H1 (cell line): ENCODE data around the gene UPF2. TPM values are rescaled to one million over a fixed set of nuclear protein-coding genes. Genes with fewer than 3 reads are reported as not detected.

Experiments
- CTCF ChIA-PET: fragments of 300-600 bp; sonication (Branson Sonifier 250); formaldehyde crosslinking; loops from one replicate; lab custom pipeline; 2021; ENCODE audit not compliant: partially characterized antibody; lab: Charles Lee
- POLR2A ChIA-PET: fragments of 300-600 bp; sonication (Branson Sonifier 250); formaldehyde crosslinking; loops from one replicate; lab custom pipeline; 2021; ENCODE audit warnings: inconsistent platforms; ENCODE audit not compliant: partially characterized antibody; lab: Charles Lee
- DNase-seq, 2 experiments: peaks; one replicate each; pipeline versions ENCODE4 v3.0.0 to v3.0.0-alpha.2; 2010 to 2022; ENCODE audit warnings: low spot score in 2 of 2, low read depth in 1 of 2, mixed read lengths in 1 of 2
- FAIRE-seq: peaks from 2 replicates; lab custom pipeline; 2011; peaks lifted over from hg19 to GRCh38; lab: Jason Lieb, UNC
- H2AFZ ChIP-seq: 2 replicates; pipeline ENCODE4 v1.8.1; 2012; ENCODE audit warnings: low read length, inconsistent platforms
- H2AK5ac ChIP-seq: 2 replicates; pipeline ENCODE4 v1.6.1; 2013; ENCODE audit warnings: low read depth, low read length
- H2BK120ac ChIP-seq: replicated peaks from 2 replicates; pipeline ENCODE3; 2013; ENCODE audit warnings: low read depth, low read length, inconsistent platforms
- H2BK12ac ChIP-seq: 2 replicates; pipeline ENCODE4 v1.6.1; 2013; ENCODE audit warnings: low read depth, low read length
- H2BK15ac ChIP-seq: 2 replicates; pipeline ENCODE4 v1.6.1; 2013; ENCODE audit warnings: low read length
- H2BK20ac ChIP-seq: 2 replicates; pipeline ENCODE4 v1.6.1; 2013; ENCODE audit warnings: low read length
- H2BK5ac ChIP-seq: 2 replicates; pipeline ENCODE4 v1.6.1; 2013; ENCODE audit warnings: low read depth, low read length
- H3K14ac ChIP-seq: 2 replicates; pipeline ENCODE4 v1.6.1; 2013; ENCODE audit warnings: inconsistent platforms; ENCODE audit not compliant: insufficient read length
- H3K18ac ChIP-seq: 2 replicates; pipeline ENCODE4 v1.6.1; 2013; ENCODE audit warnings: low read length; ENCODE audit errors: extremely low read depth
- H3K23ac ChIP-seq: 2 replicates; pipeline ENCODE4 v1.6.1; 2013; ENCODE audit warnings: inconsistent platforms; ENCODE audit not compliant: insufficient read length
- H3K23me2 ChIP-seq: 2 replicates; pipeline ENCODE4 v1.6.1; 2013; ENCODE audit warnings: low read depth, low read length
- H3K27ac ChIP-seq: 2 replicates; pipeline ENCODE4 v1.6.1; 2011; ENCODE audit warnings: low read depth, low read length, inconsistent platforms
- H3K27me3 ChIP-seq, 4 experiments: replicated peaks in 1 of 4; 1 replicate in 1 of 4; 2 replicates in 3 of 4; pipeline versions ENCODE4 v1.6.1 to v1.8.1; 2011 to 2013; ENCODE audit warnings: low read length in 3 of 4, mild to moderate bottlenecking in 3 of 4, inconsistent platforms in 2 of 4, mixed read lengths in 2 of 4, moderate library complexity in 1 of 4; ENCODE audit not compliant: control insufficient read depth in 3 of 4, insufficient read depth in 3 of 4; ENCODE audit errors: extremely low read depth in 1 of 4
- H3K36me3 ChIP-seq, 4 experiments: 2 replicates each; pipeline versions ENCODE4 v1.6.1 to v1.8.1; 2011 to 2013; ENCODE audit warnings: mild to moderate bottlenecking in 4 of 4, low read length in 3 of 4, moderate library complexity in 2 of 4, control low read depth in 1 of 4, inconsistent platforms in 1 of 4; ENCODE audit not compliant: insufficient read depth in 4 of 4, control insufficient read depth in 2 of 4
- H3K4ac ChIP-seq: replicated peaks from 2 replicates; pipeline ENCODE3; 2013; ENCODE audit warnings: low read length, low read depth, mixed read lengths, inconsistent platforms; ENCODE audit not compliant: insufficient read length
- H3K4me1 ChIP-seq, 4 experiments: replicated peaks in 1 of 4; 1 replicate in 1 of 4; 2 replicates in 3 of 4; pipeline versions ENCODE4 v1.6.1 to v1.8.1; 2011 to 2013; ENCODE audit warnings: low read length in 3 of 4, inconsistent platforms in 2 of 4, mixed read lengths in 1 of 4; ENCODE audit not compliant: insufficient read depth in 4 of 4, control insufficient read depth in 3 of 4
- H3K4me2 ChIP-seq, 2 experiments: 2 replicates each; pipeline versions ENCODE4 v1.6.1 to v1.8.1; 2011 to 2013; ENCODE audit warnings: low read depth in 2 of 2, low read length in 2 of 2, control low read depth in 1 of 2, inconsistent platforms in 1 of 2, mild to moderate bottlenecking in 1 of 2; ENCODE audit not compliant: insufficient read depth in 1 of 2
- H3K4me3 ChIP-seq, 4 experiments: fragments of 200-600, 300-600 bp in 1 of 4; sonication (generic), shearing (Covaris generic), sonication (Bioruptor Twin) in 1 of 4; 2 replicates each; pipeline versions ENCODE4 v1.5.1 to v1.8.1; 2011 to 2016; ENCODE audit warnings: low read length in 4 of 4, low read depth in 3 of 4, control low read depth in 2 of 4, inconsistent platforms in 2 of 4, mild to moderate bottlenecking in 2 of 4, mixed read lengths in 1 of 4, moderate library complexity in 1 of 4; ENCODE audit not compliant: insufficient read depth in 2 of 4; ENCODE audit errors: extremely low read depth in 1 of 4
- H3K56ac ChIP-seq: replicated peaks from 2 replicates; pipeline ENCODE3; 2013; ENCODE audit warnings: low read depth, mild to moderate bottlenecking, mixed read lengths, low read length, inconsistent platforms; ENCODE audit not compliant: insufficient read length
- H3K79me1 ChIP-seq: 2 replicates; pipeline ENCODE4 v1.6.1; 2013; ENCODE audit warnings: low read depth, low read length, control low read depth
- H3K79me2 ChIP-seq, 2 experiments: 2 replicates each; pipeline versions ENCODE4 v1.6.1 to v1.8.1; 2012 to 2013; ENCODE audit warnings: low read length in 2 of 2, mild to moderate bottlenecking in 2 of 2, inconsistent platforms in 1 of 2; ENCODE audit not compliant: insufficient read depth in 2 of 2, control insufficient read depth in 1 of 2
- H3K9ac ChIP-seq, 4 experiments: replicated peaks in 1 of 4; 1 replicate in 1 of 4; 2 replicates in 3 of 4; pipeline versions ENCODE4 v1.6.1 to v1.8.1; 2011 to 2013; ENCODE audit warnings: low read depth in 3 of 4, low read length in 3 of 4, control low read depth in 2 of 4, mild to moderate bottlenecking in 2 of 4, moderate library complexity in 2 of 4, inconsistent platforms in 1 of 4; ENCODE audit errors: extremely low read depth in 1 of 4
- H3K9me3 ChIP-seq, 2 experiments: 2 replicates each; pipeline versions ENCODE4 v1.6.1 to v1.8.1; 2012 to 2013; ENCODE audit warnings: mild to moderate bottlenecking in 2 of 2, moderate library complexity in 2 of 2, control low read depth in 1 of 2, inconsistent platforms in 1 of 2, low read depth in 1 of 2, low read length in 1 of 2, mixed read lengths in 1 of 2; ENCODE audit not compliant: insufficient read depth in 2 of 2
- H4K20me1 ChIP-seq, 2 experiments: replicated peaks in 1 of 2; 2 replicates each; pipeline versions ENCODE3 to v1.8.1; 2011 to 2013; ENCODE audit warnings: inconsistent platforms in 2 of 2, low read length in 2 of 2, mild to moderate bottlenecking in 1 of 2; ENCODE audit not compliant: insufficient read depth in 2 of 2, control insufficient read depth in 1 of 2
- H4K5ac ChIP-seq: 2 replicates; pipeline ENCODE4 v1.6.1; 2013; ENCODE audit warnings: low read length, low read depth, mixed read lengths, inconsistent platforms; ENCODE audit not compliant: insufficient read length
- H4K8ac ChIP-seq: 2 replicates; pipeline ENCODE4 v1.8.0; 2013; ENCODE audit warnings: mild to moderate bottlenecking, moderate library complexity, low read length, inconsistent platforms; ENCODE audit not compliant: insufficient read depth; ENCODE audit errors: extremely low read depth
- H4K91ac ChIP-seq: replicated peaks from 2 replicates; pipeline ENCODE3; 2013; ENCODE audit warnings: low read length, mixed read lengths, inconsistent platforms; ENCODE audit not compliant: insufficient read length
- CHD1 ChIP-seq: IDR thresholded peaks from 2 replicates; pipeline ENCODE4 v1.6.1; 2012; ENCODE audit warnings: low read depth, low read length, improper control_type of control experiment
- HDAC6 ChIP-seq: IDR thresholded peaks from one replicate; pipeline ENCODE4 v1.7.1; 2012; ENCODE audit warnings: low read depth, mild to moderate bottlenecking, inconsistent platforms, low read length, moderate library complexity
- KDM4A ChIP-seq: IDR thresholded peaks from one replicate; pipeline ENCODE4 v1.7.1; 2012; ENCODE audit warnings: low read depth, mild to moderate bottlenecking, moderate library complexity, low read length, inconsistent platforms; ENCODE audit not compliant: severe bottlenecking
- POLR2A ChIP-seq, 2 experiments: IDR thresholded peaks; 1 replicate in 1 of 2; 2 replicates in 1 of 2; pipeline ENCODE4 v1.6.1; 2011; ENCODE audit warnings: low read depth in 2 of 2, low read length in 2 of 2, mild to moderate bottlenecking in 2 of 2; ENCODE audit errors: control extremely low read depth in 1 of 2
- RFX5 ChIP-seq: IDR thresholded peaks from 2 replicates; pipeline ENCODE4 v1.6.1; 2011; ENCODE audit warnings: low read depth, low read length, improper control_type of control experiment, borderline replicate concordance
- RNF2 ChIP-seq: fragments of 200-900, 300-1000 bp; sonication (generic); IDR thresholded peaks from 2 replicates; pipeline ENCODE4 v1.7.1; 2016; ENCODE audit warnings: borderline replicate concordance, low read depth, mild to moderate bottlenecking, antibody characterized with exemption, low read length; ENCODE audit not compliant: poor library complexity, severe bottlenecking; ENCODE audit errors: missing control alignments
- SIN3A ChIP-seq, 2 experiments: IDR thresholded peaks in 1 of 2; conservative IDR thresholded peaks in 1 of 2; 2 replicates each; pipeline ENCODE4 v1.6.1; 2011 to 2012; ENCODE audit warnings: low read length in 2 of 2, improper control_type of control experiment in 1 of 2, low read depth in 1 of 2, mild to moderate bottlenecking in 1 of 2
- SP4 ChIP-seq: IDR thresholded peaks from 2 replicates; pipeline ENCODE4 v1.6.1; 2012; ENCODE audit warnings: low read length, inconsistent platforms
- TAF1 ChIP-seq: IDR thresholded peaks from 2 replicates; pipeline ENCODE4 v1.6.1; 2011; ENCODE audit warnings: mild to moderate bottlenecking, low read depth, low read length
- WGBS, 2 experiments: shearing (Covaris generic) in 1 of 2; methylation state at CpG; one replicate each; pipeline versions ENCODE4 v1.1.6 to v1.1.7; 2013 to 2015; ENCODE audit warnings: low lambda C conversion rate in 2 of 2, mixed read lengths in 2 of 2, inconsistent platforms in 1 of 2, low coverage in 1 of 2, missing lambda C conversion rate in 1 of 2; ENCODE audit not compliant: insufficient replicate concordance in 2 of 2, insufficient coverage in 1 of 2, insufficient read length in 1 of 2; ENCODE audit errors: extremely low coverage in 1 of 2, missing lambda C conversion rate in 1 of 2; 5-methylcytosine and 5-hydroxymethylcytosine counted together
- polyA plus RNA-seq, 7 experiments: library from polyadenylated mRNA; depleted of rRNA in 3 of 7; stranded (reverse) in 5 of 7; unstranded in 2 of 7; fragments of >200 nt in 5 of 7; fragments of 200-250 nt in 2 of 7; gene quantifications; 1 replicate in 5 of 7; 2 replicates in 1 of 7; 4 replicates in 1 of 7; pipeline versions ENCODE4 v1.2.1 to v1.2.3, GENCODE V29; 2011 to 2013; ENCODE audit warnings: missing spikeins in 2 of 7, mixed read lengths in 2 of 7
- total RNA-seq: library from RNA; stranded (reverse); fragmentation: NEBNext Ultra II Directional; extraction: Animal tissue kit (Norgen Biotek cat#: 25700); gene quantifications from 2 replicates; pipeline ENCODE4 v1.2.1, GENCODE V29; 2021
- TF ChIP-seq, protein P1 (sequence below), 3 experiments: IDR thresholded peaks; 1 replicate in 2 of 3; 2 replicates in 1 of 3; pipeline versions ENCODE4 v1.5.1 to v1.6.1; 2011; ENCODE audit warnings: low read length in 3 of 3, mild to moderate bottlenecking in 3 of 3, inconsistent platforms in 2 of 3, low read depth in 1 of 3, moderate library complexity in 1 of 3; ENCODE audit not compliant: insufficient read depth in 1 of 3; ENCODE audit errors: control extremely low read depth in 1 of 3

Gene UPF2
- total and polyA plus RNA-seq, 2 of the 8 experiments (the other 6 are each of a cell fraction or from before 2014, with no cell fraction given), result 6.2 to 32.8 TPM

- no peak overlapping the region for H3K4me2 ChIP-seq
- no peak overlapping the region for H3K27ac ChIP-seq
- no peak overlapping the region for H3K56ac ChIP-seq
- H3K4me3 ChIP-seq, result no peak overlapping the region
- no peak overlapping the region for H3K18ac ChIP-seq
- no peak overlapping the region for H2BK5ac ChIP-seq
- H3K9me3 ChIP-seq, result no peaks in the 10 kb centered on the region
- H3K79me1 ChIP-seq, result no peaks in the 10 kb centered on the region
- no peak overlapping the region for H3K4ac ChIP-seq
- no peak for DNase-seq
- H2BK12ac ChIP-seq, result no peak overlapping the region
- H3K9ac ChIP-seq, result no peak overlapping the region
- H4K91ac ChIP-seq, result no peak overlapping the region
- H4K5ac ChIP-seq, result no peak overlapping the region
- no peak overlapping the region for H2AK5ac ChIP-seq
- H3K79me2 ChIP-seq, result no peaks in the 10 kb centered on the region
- H2BK20ac ChIP-seq, result no peak overlapping the region
- peaks cover 0 to 4% (median 1%) of the 10 kb centered on the region in 4 experiments; a peak in 2 of 7 replicates for H3K4me1 ChIP-seq
- no peaks in the 10 kb centered on the region for H3K23me2 ChIP-seq
- no peaks in the 10 kb centered on the region for H4K20me1 ChIP-seq
- no peak for FAIRE-seq
- WGBS, 2 experiments, result 89% methylated on average over 20 of the region's 20 CpGs; no CpG with 5 or more reads in 1 of the 2 experiments
- H2BK15ac ChIP-seq, result 0 out of 2 replicates have a peak overlapping the region, but pooled peaks have one; percentile 72
- H3K14ac ChIP-seq, result no peak overlapping the region
- no peak overlapping the region for H4K8ac ChIP-seq
- H3K36me3 ChIP-seq, result no peaks in the 10 kb centered on the region
- POLR2A ChIA-PET, result no interaction called here
- no peak overlapping the region; the same call in 1 of the 2 replicates for H2AFZ ChIP-seq
- CTCF ChIA-PET, result interaction anchor here (0.7 to 7.8 kb wide), 4 partner anchors 17 to 116 kb away, joined by 3 to 34 read pairs (median 4); no protein-coding TSS in a partner anchor
- H2BK120ac ChIP-seq, result no peak overlapping the region
- H3K23ac ChIP-seq, result no peak overlapping the region
- no peaks in the 10 kb centered on the region for H3K27me3 ChIP-seq
- TF ChIP-seq RFX5, result no peak
- no peak for TF ChIP-seq TAF1
- no peak for TF ChIP-seq SIN3A (conservative IDR thresholded peaks at IDR 0.05 in 1 of 2, IDR thresholded peaks at IDR 0.05 in 1 of 2; ENCODE audit: low read depth in 1 of 2, low read length in 2 of 2)
- TF ChIP-seq, protein P1, sequence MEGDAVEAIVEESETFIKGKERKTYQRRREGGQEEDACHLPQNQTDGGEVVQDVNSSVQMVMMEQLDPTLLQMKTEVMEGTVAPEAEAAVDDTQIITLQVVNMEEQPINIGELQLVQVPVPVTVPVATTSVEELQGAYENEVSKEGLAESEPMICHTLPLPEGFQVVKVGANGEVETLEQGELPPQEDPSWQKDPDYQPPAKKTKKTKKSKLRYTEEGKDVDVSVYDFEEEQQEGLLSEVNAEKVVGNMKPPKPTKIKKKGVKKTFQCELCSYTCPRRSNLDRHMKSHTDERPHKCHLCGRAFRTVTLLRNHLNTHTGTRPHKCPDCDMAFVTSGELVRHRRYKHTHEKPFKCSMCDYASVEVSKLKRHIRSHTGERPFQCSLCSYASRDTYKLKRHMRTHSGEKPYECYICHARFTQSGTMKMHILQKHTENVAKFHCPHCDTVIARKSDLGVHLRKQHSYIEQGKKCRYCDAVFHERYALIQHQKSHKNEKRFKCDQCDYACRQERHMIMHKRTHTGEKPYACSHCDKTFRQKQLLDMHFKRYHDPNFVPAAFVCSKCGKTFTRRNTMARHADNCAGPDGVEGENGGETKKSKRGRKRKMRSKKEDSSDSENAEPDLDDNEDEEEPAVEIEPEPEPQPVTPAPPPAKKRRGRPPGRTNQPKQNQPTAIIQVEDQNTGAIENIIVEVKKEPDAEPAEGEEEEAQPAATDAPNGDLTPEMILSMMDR (IDR thresholded peaks at IDR 0.05; ENCODE audit: control extremely low read depth in 1 of 3, insufficient read depth in 1 of 3, low read depth in 1 of 3, low read length in 3 of 3), result no peak
- TF ChIP-seq SP4, result no peak
- TF ChIP-seq HDAC6, result no peak
- TF ChIP-seq KDM4A, result no peak
- no peak for TF ChIP-seq POLR2A (IDR thresholded peaks at IDR 0.05; ENCODE audit: control extremely low read depth in 1 of 2, low read depth in 2 of 2, low read length in 2 of 2)
- no peak for TF ChIP-seq CHD1
- no peak for TF ChIP-seq RNF2
Measured at GRCh38 chr10:11898372-11899066, 144.1 kb downstream of the UPF2 start.
